Tibial nerve (tissue), 4 donors: ENCODE results near the gene ZBTB26. TPM values are rescaled to one million over a fixed set of nuclear protein-coding genes. Genes with fewer than 3 reads are reported as not detected.

Source experiments
- DNase-seq, 2 donors: peaks; one replicate each; pipeline ENCODE4 v3.0.0-alpha.2; 2019; ENCODE audit warnings: low spot score in 2 of 2
- H3K27ac ChIP-seq, 4 donors: fragments of 200-600 bp; sonication (generic) in 3 of 4; one replicate each; pipeline ENCODE4 v1.5.1; 2017 to 2019; ENCODE audit warnings: mild to moderate bottlenecking in 1 of 4
- H3K27me3 ChIP-seq, 2 donors: fragments of 200-600 bp; sonication (generic) in 1 of 2; one replicate each; pipeline versions ENCODE4 v1.5.1 to v1.6.0; 2017 to 2019
- H3K36me3 ChIP-seq, 3 donors: fragments of 200-600 bp; sonication (generic); one replicate each; pipeline ENCODE4 v1.5.1; 2018 to 2019
- H3K4me1 ChIP-seq, 4 donors: fragments of 200-600 bp; sonication (generic) in 3 of 4; one replicate each; pipeline ENCODE4 v1.5.1; 2017 to 2019
- H3K4me3 ChIP-seq, 4 donors: fragments of 200-600 bp; sonication (generic) in 3 of 4; one replicate each; pipeline ENCODE4 v1.5.1; 2017 to 2019; ENCODE audit warnings: mild to moderate bottlenecking in 1 of 4, moderate library complexity in 1 of 4
- H3K9me3 ChIP-seq, 4 donors: fragments of 200-600 bp; sonication (generic) in 3 of 4; one replicate each; pipeline ENCODE4 v1.5.1; 2017 to 2019
- CTCF ChIP-seq, 5 experiments: fragments of 200-600 bp in 3 of 5; fragments of 450-650 bp in 2 of 5; sonication (generic) in 3 of 5; IDR thresholded peaks; one replicate each; pipeline ENCODE4 v1.5.1; 2016 to 2019; ENCODE audit warnings: antibody characterized with exemption in 5 of 5, mild to moderate bottlenecking in 3 of 5, moderate library complexity in 2 of 5
- EP300 ChIP-seq, 2 donors: sonication (generic); formaldehyde crosslinking; IDR thresholded peaks; one replicate each; pipeline ENCODE4 v1.6.1; 2017; ENCODE audit warnings: antibody characterized with exemption in 2 of 2, mild to moderate bottlenecking in 1 of 2
- POLR2A ChIP-seq, 2 donors: fragments of 450-650 bp; IDR thresholded peaks; one replicate each; pipeline ENCODE4 v1.6.1; 2017; ENCODE audit warnings: antibody characterized with exemption in 2 of 2, mild to moderate bottlenecking in 2 of 2, moderate library complexity in 2 of 2
- WGBS, 2 donors: methylation state at CpG; one replicate each; pipeline ENCODE4 v1.1.5; 2018; 5-methylcytosine and 5-hydroxymethylcytosine counted together
- total RNA-seq, 4 donors: library from RNA; depleted of rRNA; stranded (reverse); fragments of >200 nt; gene quantifications; one replicate each; pipeline ENCODE4 v1.1.0, GENCODE V29; 2016

Gene ZBTB26
- total RNA-seq, 4 donors from 2014 or later = 4.9 to 9.0 (median 6.2) TPM

- TF ChIP-seq POLR2A (IDR thresholded peaks at IDR 0.05) (no peak), EP300 (IDR thresholded peaks at IDR 0.05) (no peak), CTCF (IDR thresholded peaks at IDR 0.05) (no peak)
- Histone ChIP-seq H3K4me3 (no peak overlapping the region), H3K36me3 (no peaks in the 10 kb centered on the region), H3K27ac (no peak overlapping the region), H3K4me1 (peaks cover 0 to 36% (median 25%) of the 10 kb centered on the region in 4 donors), H3K9me3 (no peaks in the 10 kb centered on the region), H3K27me3 (no peaks in the 10 kb centered on the region)
- no peak for DNase-seq
- WGBS, 2 donors = 79 to 86% methylated on average over 1 of the region's 1 CpG
Observed at GRCh38 chr9:122929796-122930354, 1.4 kb downstream of the ZBTB26 start.

- H3K4me3 ChIP-seq = no peak overlapping the region
- no peaks in the 10 kb centered on the region for H3K9me3 ChIP-seq
- no peaks in the 10 kb centered on the region for H3K27me3 ChIP-seq
- peaks cover 0 to 22% (median 2%) of the 10 kb centered on the region in 3 donors for H3K36me3 ChIP-seq
- TF ChIP-seq POLR2A (IDR thresholded peaks at IDR 0.05) = no peak
- TF ChIP-seq CTCF (IDR thresholded peaks at IDR 0.05) = no peak
- TF ChIP-seq EP300 (IDR thresholded peaks at IDR 0.05) = no peak
- 92 to 94% methylated on average over 3 of the region's 3 CpGs for WGBS, 2 donors
- no peak overlapping the region for H3K27ac ChIP-seq
- no peak for DNase-seq
- no peaks in the 10 kb centered on the region for H3K4me1 ChIP-seq
Observed at GRCh38 chr9:122923947-122924346, 7.4 kb downstream of the ZBTB26 start.

GRCh38 chr9:122922713-122923112 is 8.6 kb downstream of the ZBTB26 start:
- no peak overlapping the region for H3K27ac ChIP-seq
- H3K27me3 ChIP-seq = no peaks in the 10 kb centered on the region
- TF ChIP-seq EP300 (IDR thresholded peaks at IDR 0.05) = no peak
- no peak for TF ChIP-seq POLR2A (IDR thresholded peaks at IDR 0.05)
- no peak for TF ChIP-seq CTCF (IDR thresholded peaks at IDR 0.05)
- no peak overlapping the region for H3K4me3 ChIP-seq
- no peaks in the 10 kb centered on the region for H3K4me1 ChIP-seq
- no peaks in the 10 kb centered on the region for H3K9me3 ChIP-seq
- no peak for DNase-seq
- H3K36me3 ChIP-seq = peaks cover 0 to 31% (median 9%) of the 10 kb centered on the region in 3 donors
- 84 to 89% methylated on average over 8 of the region's 8 CpGs for WGBS, 2 donors

- Histone ChIP-seq H3K27ac (no peak overlapping the region), H3K4me3 (no peak overlapping the region), H3K9me3 (no peaks in the 10 kb centered on the region), H3K4me1 (peaks cover 0 to 7% (median 3%) of the 10 kb centered on the region in 4 donors), H3K36me3 (peaks cover 0 to 34% (median 9%) of the 10 kb centered on the region in 3 donors), H3K27me3 (no peaks in the 10 kb centered on the region)
- 93% methylated on average over 2 of the region's 2 CpGs for WGBS, 2 donors
- no peak for TF ChIP-seq POLR2A (IDR thresholded peaks at IDR 0.05)
- no peak for TF ChIP-seq EP300 (IDR thresholded peaks at IDR 0.05)
- TF ChIP-seq CTCF (IDR thresholded peaks at IDR 0.05) = no peak
- no peak for DNase-seq
Observed at GRCh38 chr9:122918310-122918709, 13.0 kb downstream of the ZBTB26 start.

GRCh38 chr9:122912964-122913673 is 18.2 kb downstream of the ZBTB26 start, which contains the start of gene ZBTB6:
Gene ZBTB6, minus strand, starts transcription at chr9:122913323. Its CDS starts 1,251 bp downstream, at chr9:122912072.
- peak within 1 kb of the TSS; percentile 58 to 91 (median 64) for H3K4me3 ChIP-seq
- H3K36me3 ChIP-seq = peaks cover 0 to 23% (median 0%) of the 10 kb centered on the region in 3 donors
- H3K27me3 ChIP-seq = no peaks in the 10 kb centered on the region
- 1 to 2% methylated on average over 34 of the region's 35 CpGs for WGBS, 2 donors
- peak; percentile 20 to 57 for DNase-seq
- TF ChIP-seq POLR2A (IDR thresholded peaks at IDR 0.05) = peak in 1 of 2 donors; percentile 20
- no peak for TF ChIP-seq CTCF (IDR thresholded peaks at IDR 0.05)
- peak; percentile 64 to 69 for TF ChIP-seq EP300 (IDR thresholded peaks at IDR 0.05)
- no peaks in the 10 kb centered on the region for H3K9me3 ChIP-seq
- H3K4me1 ChIP-seq = peaks cover 0 to 19% (median 7%) of the 10 kb centered on the region in 4 donors
- H3K27ac ChIP-seq = peak within 1 kb of the TSS; percentile 54 to 87 (median 79)
